Measurements from ENCODE around the gene DIAPH2.

DIAPH2 gene

GRCh38 chrX:97200454-97200853 lies 515.8 kb downstream of the DIAPH2 start:
- no peak for DNase-seq (ENCODE audit: low read depth)
- H3K4me3 ChIP-seq (ENCODE audit: control insufficient read depth, low read depth, low read length) = no peak overlapping the region
- TF ChIP-seq, protein P1, sequence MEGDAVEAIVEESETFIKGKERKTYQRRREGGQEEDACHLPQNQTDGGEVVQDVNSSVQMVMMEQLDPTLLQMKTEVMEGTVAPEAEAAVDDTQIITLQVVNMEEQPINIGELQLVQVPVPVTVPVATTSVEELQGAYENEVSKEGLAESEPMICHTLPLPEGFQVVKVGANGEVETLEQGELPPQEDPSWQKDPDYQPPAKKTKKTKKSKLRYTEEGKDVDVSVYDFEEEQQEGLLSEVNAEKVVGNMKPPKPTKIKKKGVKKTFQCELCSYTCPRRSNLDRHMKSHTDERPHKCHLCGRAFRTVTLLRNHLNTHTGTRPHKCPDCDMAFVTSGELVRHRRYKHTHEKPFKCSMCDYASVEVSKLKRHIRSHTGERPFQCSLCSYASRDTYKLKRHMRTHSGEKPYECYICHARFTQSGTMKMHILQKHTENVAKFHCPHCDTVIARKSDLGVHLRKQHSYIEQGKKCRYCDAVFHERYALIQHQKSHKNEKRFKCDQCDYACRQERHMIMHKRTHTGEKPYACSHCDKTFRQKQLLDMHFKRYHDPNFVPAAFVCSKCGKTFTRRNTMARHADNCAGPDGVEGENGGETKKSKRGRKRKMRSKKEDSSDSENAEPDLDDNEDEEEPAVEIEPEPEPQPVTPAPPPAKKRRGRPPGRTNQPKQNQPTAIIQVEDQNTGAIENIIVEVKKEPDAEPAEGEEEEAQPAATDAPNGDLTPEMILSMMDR (IDR thresholded peaks at IDR 0.05; ENCODE audit: control insufficient read depth, insufficient read depth, low read depth, low read length, missing control alignments) = no peak

DNA sequence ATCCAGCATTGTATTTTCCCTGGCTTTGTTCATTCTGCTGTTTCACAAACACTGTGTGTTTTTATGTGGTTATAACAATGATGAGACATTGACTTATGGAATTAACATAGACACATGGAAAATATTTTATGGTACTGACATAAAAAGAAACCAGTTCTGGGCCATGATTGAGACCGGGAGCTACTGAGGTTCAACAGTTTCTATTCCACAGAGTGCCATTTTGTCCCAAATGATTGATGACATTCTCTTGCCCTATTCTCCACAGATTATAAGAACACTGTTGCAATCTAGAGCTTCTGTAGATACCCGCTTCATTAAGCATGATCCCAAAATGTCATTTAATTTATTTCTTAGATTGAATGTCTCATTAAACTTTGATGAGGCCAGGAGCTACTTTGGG lies 525.9 kb downstream of the DIAPH2 start:
- TF ChIP-seq, protein P1 (IDR thresholded peaks at IDR 0.05; ENCODE audit: control insufficient read depth, insufficient read depth, low read depth, low read length, missing control alignments) = no peak
- H3K4me3 ChIP-seq (ENCODE audit: control insufficient read depth, low read depth, low read length) = no peak overlapping the region
- DNase-seq (ENCODE audit: low read depth) = no peak

GRCh38 chrX:97211070-97211469 lies 526.4 kb downstream of the DIAPH2 start:
- H3K4me3 ChIP-seq (ENCODE audit: control insufficient read depth, low read depth, low read length) = no peak overlapping the region
- DNase-seq (ENCODE audit: low read depth) = no peak
- TF ChIP-seq, protein P1 (IDR thresholded peaks at IDR 0.05; ENCODE audit: control insufficient read depth, insufficient read depth, low read depth, low read length, missing control alignments) = no peak

DNA sequence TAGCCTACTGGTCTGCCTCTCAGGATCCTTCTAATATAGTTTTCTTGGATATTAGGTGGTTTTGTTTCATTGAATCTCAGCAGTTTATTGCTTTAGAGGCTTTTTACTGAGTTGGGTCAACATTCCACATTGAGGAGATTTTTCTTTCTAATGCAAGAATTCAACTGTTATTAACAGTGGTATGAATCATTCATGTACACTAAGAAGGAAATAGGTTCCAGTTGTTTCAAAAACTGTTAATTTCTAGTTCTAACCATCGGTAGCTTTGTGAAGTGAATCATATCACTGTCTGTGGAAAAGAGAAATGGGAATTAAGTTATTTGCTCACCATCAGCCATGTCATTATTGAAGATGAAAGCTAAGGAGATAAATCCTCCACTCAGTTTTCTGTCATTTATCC lies 530.5 kb downstream of the DIAPH2 start:
- peak; percentile 8 for DNase-seq (ENCODE audit: low read depth)
- TF ChIP-seq, protein P1 (IDR thresholded peaks at IDR 0.05; ENCODE audit: control insufficient read depth, insufficient read depth, low read depth, low read length, missing control alignments) = no peak
- H3K4me3 ChIP-seq (ENCODE audit: control insufficient read depth, low read depth, low read length) = no peak overlapping the region

DNA sequence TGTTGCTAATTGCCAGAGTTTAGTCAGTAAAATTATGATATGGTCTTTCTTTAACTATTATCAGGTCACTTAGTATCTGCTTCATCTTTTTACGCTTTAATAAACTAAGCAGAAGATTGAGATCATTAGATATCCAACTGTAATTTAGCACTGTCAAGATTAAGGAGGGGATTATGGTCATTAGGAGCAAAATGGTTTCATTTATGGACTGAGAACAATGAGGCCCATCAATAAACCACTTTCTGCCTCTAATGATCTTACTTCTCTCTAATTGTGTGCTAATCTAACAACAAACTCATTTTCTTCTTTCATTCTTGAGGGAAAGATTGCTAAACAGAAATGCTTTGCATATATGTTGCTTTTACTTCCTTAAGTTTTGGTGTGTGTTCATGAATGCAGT lies 539.5 kb downstream of the DIAPH2 start:
- no peak for DNase-seq (ENCODE audit: low read depth)
- no peak overlapping the region for H3K4me3 ChIP-seq (ENCODE audit: control insufficient read depth, low read depth, low read length)
- TF ChIP-seq, protein P1 (IDR thresholded peaks at IDR 0.05; ENCODE audit: control insufficient read depth, insufficient read depth, low read depth, low read length, missing control alignments) = no peak

- H3K4me3 ChIP-seq (ENCODE audit: control insufficient read depth, low read depth, low read length) = no peak overlapping the region
- TF ChIP-seq, protein P1 (IDR thresholded peaks at IDR 0.05; ENCODE audit: control insufficient read depth, insufficient read depth, low read depth, low read length, missing control alignments) = no peak
- no peak for DNase-seq (ENCODE audit: low read depth)
Observed at GRCh38 chrX:97229318-97229717, 544.7 kb downstream of the DIAPH2 start.

- no peak overlapping the region for H3K4me3 ChIP-seq (ENCODE audit: control insufficient read depth, low read depth, low read length)
- DNase-seq (ENCODE audit: low read depth) = no peak
- TF ChIP-seq, protein P1 (IDR thresholded peaks at IDR 0.05; ENCODE audit: control insufficient read depth, insufficient read depth, low read depth, low read length, missing control alignments) = no peak
Observed at GRCh38 chrX:97230948-97231347, 546.3 kb downstream of the DIAPH2 start.
